Measurements from ENCODE around the gene PRDX5. TPM values are rescaled to one million over a fixed set of nuclear protein-coding genes. Genes with fewer than 3 reads are reported as not detected.

The PRDX5 gene
- total RNA-seq, 2 experiments from 2014 or later, result 103 to 105 TPM

GRCh38 chr11:64357904-64358535, 40.1 kb downstream of the PRDX5 start:
- POLR2A ChIA-PET, result interaction anchor here (0.6 to 2.0 kb wide), 3 partner anchors 10 to 26 kb away, joined by 3 to 5 read pairs (median 5); no protein-coding TSS in a partner anchor
- intact Hi-C loops (cut with micrococcal nuclease), result no loop called here
- peaks cover 48% of the 10 kb centered on the region for H3K4me1 Mint-ChIP-seq (ENCODE audit: low read depth)
- no peaks in the 10 kb centered on the region for H3K9me3 Mint-ChIP-seq
- TF ChIP-seq CTCF (IDR thresholded peaks at IDR 0.05), result no peak
- H3K36me3 Mint-ChIP-seq (ENCODE audit: low read depth), result peaks cover 35% of the 10 kb centered on the region
- ATAC-seq (peak; percentile 73), DNase-seq (peak; percentile 82)
- H3K4me3 Mint-ChIP-seq, result peak overlapping the region; percentile 67
- CTCF ChIA-PET, result interaction anchor here (0.7 to 9.5 kb wide), 5 partner anchors 9 to 154 kb away, joined by 3 to 75 read pairs (median 6); partner anchors contain the start of genes CCDC88B and PRDX5
- peak overlapping the region; percentile 87 for H3K27ac Mint-ChIP-seq
- no peaks in the 10 kb centered on the region for H3K27me3 Mint-ChIP-seq

GRCh38 chr11:64358536-64358906, 40.6 kb downstream of the PRDX5 start:
- Mint-ChIP-seq H3K4me3 (peak overlapping the region; percentile 67), H3K27ac (peak overlapping the region; percentile 87), H3K36me3 (ENCODE audit: low read depth) (peaks cover 39% of the 10 kb centered on the region), H3K9me3 (no peaks in the 10 kb centered on the region), H3K4me1 (ENCODE audit: low read depth) (peaks cover 48% of the 10 kb centered on the region), H3K27me3 (no peaks in the 10 kb centered on the region)
- ChIA-PET CTCF (interaction anchor here (0.7 to 9.5 kb wide), 4 partner anchors 9 to 154 kb away, joined by 3 to 75 read pairs (median 4); partner anchors contain the start of genes CCDC88B and PRDX5), POLR2A (interaction anchor here (0.6 to 2.0 kb wide), 3 partner anchors 10 to 26 kb away, joined by 3 to 5 read pairs (median 5); no protein-coding TSS in a partner anchor)
- intact Hi-C loops (cut with micrococcal nuclease), result no loop called here
- no peak for DNase-seq
- TF ChIP-seq CTCF (IDR thresholded peaks at IDR 0.05), result no peak
- ATAC-seq, result no peak

- DNase-seq, result peak; percentile 64
- peak within 1 kb of the TSS; percentile 87 for H3K27ac Mint-ChIP-seq
- CTCF ChIA-PET, result interaction anchor here (0.6 to 9.5 kb wide), 12 partner anchors 13 to 293 kb away, joined by 3 to 75 read pairs (median 3); partner anchors contain the start of genes CCDC88B and PRDX5
- no peak for TF ChIP-seq CTCF (IDR thresholded peaks at IDR 0.05)
- POLR2A ChIA-PET, result interaction anchor here (0.6 to 2.5 kb wide), 8 partner anchors 9 to 358 kb away, joined by 3 to 11 read pairs (median 4); partner anchors contain the start of genes PRDX5 and TRMT112
- peaks cover 48% of the 10 kb centered on the region for H3K4me1 Mint-ChIP-seq (ENCODE audit: low read depth)
- peak within 1 kb of the TSS; percentile 79 for H3K4me3 Mint-ChIP-seq
- H3K27me3 Mint-ChIP-seq, result no peaks in the 10 kb centered on the region
- ATAC-seq, result peak; percentile 68
- intact Hi-C loops (cut with micrococcal nuclease), result no loop called here
- no peaks in the 10 kb centered on the region for H3K9me3 Mint-ChIP-seq
- H3K36me3 Mint-ChIP-seq (ENCODE audit: low read depth), result peaks cover 42% of the 10 kb centered on the region
Observed at GRCh38 chr11:64358907-64359711, 41.2 kb downstream of the PRDX5 start, which contains the start of gene RPS6KA4. RPS6KA4 (plus strand) TSS chr11:64359162; CDS start chr11:64359236, 74 bp downstream.

GRCh38 chr11:64359712-64360445, 42.0 kb downstream of the PRDX5 start:
- POLR2A ChIA-PET, result interaction anchor here (0.9 to 2.5 kb wide), 9 partner anchors 9 to 359 kb away, joined by 3 to 11 read pairs (median 3); partner anchors contain the start of genes PRDX5 and TRMT112
- peak; percentile 45 for DNase-seq
- ATAC-seq, result peak; percentile 20

More at GRCh38 chr11:64359712-64360445, 42.0 kb downstream of the PRDX5 start:
- Mint-ChIP-seq H3K4me1 (ENCODE audit: low read depth) (peaks cover 45% of the 10 kb centered on the region), H3K27ac (peak overlapping the region; percentile 73), H3K9me3 (no peaks in the 10 kb centered on the region), H3K36me3 (ENCODE audit: low read depth) (peaks cover 45% of the 10 kb centered on the region), H3K4me3 (peak overlapping the region; percentile 79), H3K27me3 (no peaks in the 10 kb centered on the region)
- intact Hi-C loops (cut with micrococcal nuclease), result no loop called here
- CTCF ChIA-PET, result interaction anchor here (0.6 to 9.5 kb wide), 11 partner anchors 12 to 293 kb away, joined by 3 to 75 read pairs (median 3); partner anchors contain the start of gene CCDC88B
- no peak for TF ChIP-seq CTCF (IDR thresholded peaks at IDR 0.05)
